IPS-15b (cell line): ENCODE results near the gene ARID5A.
"Not testable (repeated sequence)": the region's sequence is repeated elsewhere in the genome, so short reads cannot be mapped to it uniquely, and the experiment has no call there.

Experiments used
- H3K27me3 ChIP-seq: one replicate; pipeline ENCODE4 v1.6.1; 2013; ENCODE audit warnings: low read length; ENCODE audit not compliant: control insufficient read depth, insufficient read depth
- H3K36me3 ChIP-seq: one replicate; pipeline ENCODE4 v1.6.1; 2013; ENCODE audit warnings: low read length; ENCODE audit not compliant: control insufficient read depth, insufficient read depth
- H3K4me1 ChIP-seq: one replicate; pipeline ENCODE4 v1.6.1; 2013; ENCODE audit warnings: mild to moderate bottlenecking, low read length; ENCODE audit not compliant: control insufficient read depth, insufficient read depth
- H3K4me3 ChIP-seq: one replicate; pipeline ENCODE4 v1.5.1; 2013; ENCODE audit warnings: low read depth, low read length
- H3K9ac ChIP-seq: one replicate; pipeline ENCODE4 v1.6.1; 2013; ENCODE audit warnings: low read depth, mild to moderate bottlenecking, low read length
- H3K9me3 ChIP-seq: one replicate; pipeline ENCODE4 v1.6.1; 2013; ENCODE audit warnings: mild to moderate bottlenecking, low read length; ENCODE audit not compliant: control insufficient read depth, insufficient read depth

The ARID5A gene

GRCh38 chr2:96549967-96550786 lies 13.6 kb downstream of the ARID5A start:
- Histone ChIP-seq H3K36me3 (no peaks in the 10 kb centered on the region), H3K4me1 (peaks cover 15% of the 10 kb centered on the region), H3K9me3 (no peaks in the 10 kb centered on the region), H3K4me3 (no peak overlapping the region), H3K27me3 (no peaks in the 10 kb centered on the region), H3K9ac (no peak overlapping the region)

- H3K27me3 ChIP-seq = no peaks in the 10 kb centered on the region
- no peak overlapping the region for H3K9ac ChIP-seq
- H3K4me3 ChIP-seq = no peak overlapping the region
- H3K9me3 ChIP-seq = no peaks in the 10 kb centered on the region
- H3K36me3 ChIP-seq = no peaks in the 10 kb centered on the region
- peaks cover 15% of the 10 kb centered on the region for H3K4me1 ChIP-seq
These were observed 14.4 kb downstream of the ARID5A start for GRCh38 chr2:96550787-96551604.

GRCh38 chr2:96551605-96552314 lies 15.2 kb downstream of the ARID5A start:
- no peaks in the 10 kb centered on the region for H3K27me3 ChIP-seq
- no peaks in the 10 kb centered on the region for H3K36me3 ChIP-seq
- H3K4me1 ChIP-seq = peaks cover 12% of the 10 kb centered on the region
- no peak overlapping the region for H3K4me3 ChIP-seq
- no peaks in the 10 kb centered on the region for H3K9me3 ChIP-seq
- H3K9ac ChIP-seq = no peak overlapping the region

- Histone ChIP-seq H3K4me1 (peaks cover 7% of the 10 kb centered on the region), H3K4me3 (no peak overlapping the region), H3K9me3 (no peaks in the 10 kb centered on the region), H3K9ac (no peak overlapping the region), H3K27me3 (no peaks in the 10 kb centered on the region), H3K36me3 (no peaks in the 10 kb centered on the region)
These were observed 16.0 kb downstream of the ARID5A start for GRCh38 chr2:96552315-96553175.

- Histone ChIP-seq H3K36me3 (no peaks in the 10 kb centered on the region), H3K4me1 (peaks cover 2% of the 10 kb centered on the region), H3K27me3 (no peaks in the 10 kb centered on the region), H3K9ac (no peak overlapping the region), H3K4me3 (no peak overlapping the region), H3K9me3 (no peaks in the 10 kb centered on the region)
These were observed 16.8 kb downstream of the ARID5A start for GRCh38 chr2:96553176-96553956.

- H3K27me3 ChIP-seq, H3K9ac ChIP-seq, H3K4me3 ChIP-seq, H3K36me3 ChIP-seq, H3K4me1 ChIP-seq, H3K9me3 ChIP-seq: not testable (repeated sequence)
These were observed 17.4 kb downstream of the ARID5A start for GRCh38 chr2:96553957-96554292.

- Histone ChIP-seq H3K9me3 (no peaks in the 10 kb centered on the region), H3K36me3 (no peaks in the 10 kb centered on the region), H3K9ac (no peak overlapping the region), H3K4me1 (peaks cover 2% of the 10 kb centered on the region), H3K4me3 (peak overlapping the region; percentile 30), H3K27me3 (no peaks in the 10 kb centered on the region)
These were observed 18.0 kb downstream of the ARID5A start for GRCh38 chr2:96554293-96555145.

- H3K4me1 ChIP-seq = peaks cover 2% of the 10 kb centered on the region
- no peak overlapping the region for H3K4me3 ChIP-seq
- no peaks in the 10 kb centered on the region for H3K36me3 ChIP-seq
- no peaks in the 10 kb centered on the region for H3K27me3 ChIP-seq
- no peak overlapping the region for H3K9ac ChIP-seq
- no peaks in the 10 kb centered on the region for H3K9me3 ChIP-seq
These were observed 18.6 kb downstream of the ARID5A start for GRCh38 chr2:96555146-96555610.

- no peaks in the 10 kb centered on the region for H3K36me3 ChIP-seq
- peaks cover 2% of the 10 kb centered on the region for H3K4me1 ChIP-seq
- H3K4me3 ChIP-seq = no peak overlapping the region
- no peaks in the 10 kb centered on the region for H3K27me3 ChIP-seq
- no peaks in the 10 kb centered on the region for H3K9me3 ChIP-seq
- H3K9ac ChIP-seq = no peak overlapping the region
These were observed 20.1 kb downstream of the ARID5A start for GRCh38 chr2:96556441-96557330.
